HCT116 (cell line): ENCODE results near the gene LRRC10. TPM values are rescaled to one million over a fixed set of nuclear protein-coding genes. Genes with fewer than 3 reads are reported as not detected.

Experiments
- ATAC-seq: fragments of 200-7000 bp; cut with Tn5 transposase; 2 replicates; pipeline ENCODE4 v1.9.1; 2020; ENCODE audit warnings: mild to moderate bottlenecking, moderate library complexity
- BruUV-seq: library from RNA; stranded (reverse); fragments of 400-500 nt; replicated peaks from 2 replicates; lab custom pipeline; 2021; lab: Mats Ljungman, UMichigan
- CTCF ChIA-PET: fragments of 300-600 bp; sonication (Branson Sonifier 250); formaldehyde crosslinking; loops from one replicate; lab custom pipeline; 2021; ENCODE audit warnings: antibody characterized with exemption; lab: Charles Lee
- POLR2A ChIA-PET: fragments of 300-600, 350-600 bp; sonication (Branson Sonifier 250); formaldehyde crosslinking; loops from one replicate; lab custom pipeline; 2021; ENCODE audit warnings: antibody characterized with exemption; lab: Charles Lee
- RAD21 ChIA-PET, 2 experiments: fragments of 300-600 bp; sonication (Branson Sonifier 250); formaldehyde crosslinking; loops; one replicate each; lab custom pipeline; 2023; ENCODE audit warnings: low total read pairs in 2 of 2; ENCODE audit not compliant: uncharacterized antibody in 2 of 2, unreplicated experiment in 2 of 2, low non-redundant PET in 1 of 2; lab: Charles Lee
- DNase-seq: peaks from one replicate; pipeline ENCODE4 v3.0.0-alpha.2; 2010; ENCODE audit warnings: low read depth, low spot score
- H2AFZ ChIP-seq: fragments of 200-600 bp; shearing (Covaris generic), sonication (generic); 2 replicates; pipeline ENCODE4 v1.6.1; 2017; ENCODE audit warnings: low read depth, mixed run types, mixed read lengths, antibody characterized with exemption, low read length; ENCODE audit not compliant: poor library complexity, severe bottlenecking
- H3K27ac ChIP-seq: 2 replicates; pipeline ENCODE4 v1.5.1; 2012; ENCODE audit warnings: low read depth, low read length
- H3K27me3 ChIP-seq: fragments of 200-600 bp; sonication (generic); 2 replicates; pipeline ENCODE4 v1.6.1; 2016; ENCODE audit warnings: mixed run types, low read length, mixed read lengths; ENCODE audit not compliant: insufficient read depth
- H3K36me3 ChIP-seq, 2 experiments: fragments of 200-500 bp in 1 of 2; fragments of 200-600 bp in 1 of 2; sonication (Bioruptor generic) in 1 of 2; sonication (generic) in 1 of 2; 2 replicates each; pipeline versions ENCODE4 v1.5.1 to v1.6.1; 2014 to 2016; ENCODE audit warnings: low read length in 2 of 2, inconsistent platforms in 1 of 2, mixed read lengths in 1 of 2, mixed run types in 1 of 2; ENCODE audit not compliant: insufficient read depth in 2 of 2, control insufficient read depth in 1 of 2
- H3K4me1 ChIP-seq, 2 experiments: fragments of 200-600 bp in 1 of 2; sonication (generic) in 1 of 2; 2 replicates each; pipeline versions ENCODE4 v1.5.1 to v1.6.1; 2012 to 2017; ENCODE audit warnings: low read length in 2 of 2, inconsistent platforms in 1 of 2, mild to moderate bottlenecking in 1 of 2, mixed read lengths in 1 of 2, mixed run types in 1 of 2, moderate library complexity in 1 of 2; ENCODE audit not compliant: insufficient read depth in 2 of 2, control insufficient read depth in 1 of 2
- H3K4me2 ChIP-seq: fragments of 200-600 bp; sonication (generic); 2 replicates; pipeline ENCODE4 v1.6.1; 2017; ENCODE audit warnings: mixed run types, low read length, mixed read lengths
- H3K4me3 ChIP-seq, 2 experiments: fragments of 200-600 bp in 1 of 2; sonication (generic) in 1 of 2; replicated peaks in 1 of 2; 2 replicates each; pipeline ENCODE4 v1.5.1; 2011 to 2016; ENCODE audit warnings: low read length in 2 of 2, control low read depth in 1 of 2, low read depth in 1 of 2, mild to moderate bottlenecking in 1 of 2, mixed read lengths in 1 of 2, mixed run types in 1 of 2
- H3K79me2 ChIP-seq: fragments of 200-600 bp; sonication (generic); 2 replicates; pipeline ENCODE4 v1.6.1; 2017; ENCODE audit warnings: mild to moderate bottlenecking, mixed run types, low read length, moderate library complexity, mixed read lengths; ENCODE audit not compliant: insufficient read depth
- H3K9ac ChIP-seq: fragments of 200-600 bp; sonication (generic); 2 replicates; pipeline ENCODE4 v1.6.1; 2016; ENCODE audit warnings: low read length, mixed read lengths
- H3K9me2 ChIP-seq: fragments of 200-600 bp; sonication (generic), shearing (Covaris generic); 2 replicates; pipeline ENCODE4 v1.6.1; 2017; ENCODE audit warnings: mixed run types, mild to moderate bottlenecking, moderate library complexity; ENCODE audit not compliant: insufficient read depth
- H3K9me3 ChIP-seq, 2 experiments: fragments of 200-500 bp in 1 of 2; fragments of 200-600 bp in 1 of 2; sonication (Bioruptor generic) in 1 of 2; sonication (generic) in 1 of 2; 2 replicates each; pipeline ENCODE4 v1.6.1; 2014 to 2017; ENCODE audit warnings: low read length in 2 of 2, mixed read lengths in 2 of 2, inconsistent platforms in 1 of 2, low read depth in 1 of 2, mild to moderate bottlenecking in 1 of 2, mixed run types in 1 of 2, moderate library complexity in 1 of 2; ENCODE audit not compliant: control insufficient read depth in 1 of 2, insufficient read depth in 1 of 2
- H4K20me1 ChIP-seq: fragments of 200-600 bp; sonication (generic), shearing (Covaris generic); 2 replicates; pipeline ENCODE4 v1.6.1; 2017; ENCODE audit warnings: mixed run types, mild to moderate bottlenecking, moderate library complexity; ENCODE audit not compliant: insufficient read depth
- EGR1 ChIP-seq: IDR thresholded peaks from 2 replicates; pipeline ENCODE4 v1.6.1; 2012; ENCODE audit warnings: low read depth
- EZH2 ChIP-seq: fragments of 200-600 bp; sonication (generic); IDR thresholded peaks from 2 replicates; pipeline ENCODE4 v1.6.1; 2017; ENCODE audit warnings: antibody characterized with exemption, mixed run types
- FOSL1 ChIP-seq: IDR thresholded peaks from 2 replicates; pipeline ENCODE4 v1.6.1; 2012; ENCODE audit warnings: low read depth
- JUND ChIP-seq: IDR thresholded peaks from 2 replicates; pipeline ENCODE4 v1.6.1; 2012
- RAD21 ChIP-seq: IDR thresholded peaks from 2 replicates; pipeline ENCODE4 v1.6.1; 2012; ENCODE audit warnings: low read depth, mild to moderate bottlenecking
- REST ChIP-seq: IDR thresholded peaks from 2 replicates; pipeline ENCODE4 v1.6.1; 2012; ENCODE audit warnings: low read depth
- ZBTB33 ChIP-seq: IDR thresholded peaks from 2 replicates; pipeline ENCODE4 v1.6.1; 2011; ENCODE audit warnings: mild to moderate bottlenecking, low read length, moderate library complexity; ENCODE audit not compliant: insufficient replicate concordance; ENCODE audit errors: extremely low read depth
- ZFX ChIP-seq: fragments of 450-650 bp; IDR thresholded peaks from 2 replicates; pipeline ENCODE4 v1.6.1; 2017
- ZNF274 ChIP-seq: fragments of 200-500 bp; sonication (Bioruptor generic); IDR thresholded peaks from 2 replicates; pipeline ENCODE4 v1.6.1; 2014; ENCODE audit warnings: mild to moderate bottlenecking, low read depth, low read length, inconsistent platforms
- intact Hi-C: fragments of 100-400 bp; cut with micrococcal nuclease; formaldehyde crosslinking; loops from 2 replicates; pipeline ENCODE4 v1.10.0; 2022
- total RNA-seq: library from RNA; stranded (reverse); gene quantifications from one replicate; pipeline ENCODE4 v1.2.1, GENCODE V29; 2021; ENCODE audit not compliant: unreplicated experiment

LRRC10 gene
- total RNA-seq, 1 experiment from 2014 or later, result not detected

GRCh38 chr12:69621551-69621950 is 10.8 kb upstream of the LRRC10 start:
- H2AFZ ChIP-seq, result no peak overlapping the region
- no peaks in the 10 kb centered on the region for H3K36me3 ChIP-seq
- no peaks in the 10 kb centered on the region for H4K20me1 ChIP-seq
- H3K9me3 ChIP-seq, result no peaks in the 10 kb centered on the region
- H3K4me1 ChIP-seq, result no peaks in the 10 kb centered on the region
- ATAC-seq (no peak), DNase-seq (no peak)
- POLR2A ChIA-PET, result no interaction called here
- intact Hi-C loops, result no loop called here
- RAD21 ChIA-PET, result no interaction called here
- H3K4me2 ChIP-seq, result no peak overlapping the region
- BruUV-seq, result no TSS peak
- H3K4me3 ChIP-seq, result no peak overlapping the region
- CTCF ChIA-PET, result no interaction called here
- H3K27ac ChIP-seq, result no peak overlapping the region
- H3K27me3 ChIP-seq, result no peaks in the 10 kb centered on the region
- TF ChIP-seq REST, result no peak
- TF ChIP-seq ZBTB33, result no peak
- no peak for TF ChIP-seq ZNF274
- no peak for TF ChIP-seq ZFX
- no peak for TF ChIP-seq RAD21
- no peak for TF ChIP-seq EZH2
- TF ChIP-seq FOSL1, result no peak
- no peak for TF ChIP-seq JUND
- no peak for TF ChIP-seq EGR1
- H3K9me2 ChIP-seq, result no peaks in the 10 kb centered on the region
- no peak overlapping the region for H3K9ac ChIP-seq
- H3K79me2 ChIP-seq, result no peaks in the 10 kb centered on the region
